ENCODE measurements around the gene DBT. TPM values are rescaled to one million over a fixed set of nuclear protein-coding genes. Genes with fewer than 3 reads are reported as not detected.
"Not testable (repeated sequence)": the region's sequence is repeated elsewhere in the genome, so short reads cannot be mapped to it uniquely, and the experiment has no call there.

The DBT gene
- total RNA-seq, 4 donors from 2014 or later: 8.1 to 10.7 (median 10.3) TPM

DNA sequence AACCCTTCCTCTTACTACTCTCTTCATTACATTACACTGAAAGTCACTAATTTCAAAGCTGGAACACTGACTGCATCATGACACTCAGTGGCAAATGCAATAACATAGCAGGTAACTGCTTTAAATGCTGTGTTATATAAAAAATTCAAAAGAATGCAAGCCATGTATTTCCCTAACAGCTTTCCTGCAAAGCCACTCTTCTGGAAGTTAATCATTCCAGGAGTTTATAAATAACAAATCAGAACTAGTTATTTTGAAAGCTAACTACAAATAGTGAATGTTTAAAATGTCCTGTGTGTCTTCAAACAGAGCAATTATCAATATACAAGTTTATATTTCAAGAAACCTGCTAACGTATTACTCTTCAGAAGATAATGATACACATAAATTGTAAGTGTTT lies 34.5 kb downstream of the DBT start:
- 83 to 86% methylated on average over 1 of the region's 1 CpG for WGBS, 2 donors
- peaks cover 0 to 81% (median 13%) of the 10 kb centered on the region in 3 donors for H3K36me3 ChIP-seq
- TF ChIP-seq, protein P1, sequence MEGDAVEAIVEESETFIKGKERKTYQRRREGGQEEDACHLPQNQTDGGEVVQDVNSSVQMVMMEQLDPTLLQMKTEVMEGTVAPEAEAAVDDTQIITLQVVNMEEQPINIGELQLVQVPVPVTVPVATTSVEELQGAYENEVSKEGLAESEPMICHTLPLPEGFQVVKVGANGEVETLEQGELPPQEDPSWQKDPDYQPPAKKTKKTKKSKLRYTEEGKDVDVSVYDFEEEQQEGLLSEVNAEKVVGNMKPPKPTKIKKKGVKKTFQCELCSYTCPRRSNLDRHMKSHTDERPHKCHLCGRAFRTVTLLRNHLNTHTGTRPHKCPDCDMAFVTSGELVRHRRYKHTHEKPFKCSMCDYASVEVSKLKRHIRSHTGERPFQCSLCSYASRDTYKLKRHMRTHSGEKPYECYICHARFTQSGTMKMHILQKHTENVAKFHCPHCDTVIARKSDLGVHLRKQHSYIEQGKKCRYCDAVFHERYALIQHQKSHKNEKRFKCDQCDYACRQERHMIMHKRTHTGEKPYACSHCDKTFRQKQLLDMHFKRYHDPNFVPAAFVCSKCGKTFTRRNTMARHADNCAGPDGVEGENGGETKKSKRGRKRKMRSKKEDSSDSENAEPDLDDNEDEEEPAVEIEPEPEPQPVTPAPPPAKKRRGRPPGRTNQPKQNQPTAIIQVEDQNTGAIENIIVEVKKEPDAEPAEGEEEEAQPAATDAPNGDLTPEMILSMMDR (IDR thresholded peaks at IDR 0.05): no peak
- no peak for TF ChIP-seq EP300 (IDR thresholded peaks at IDR 0.05)
- TF ChIP-seq POLR2A (IDR thresholded peaks at IDR 0.05): no peak

DNA sequence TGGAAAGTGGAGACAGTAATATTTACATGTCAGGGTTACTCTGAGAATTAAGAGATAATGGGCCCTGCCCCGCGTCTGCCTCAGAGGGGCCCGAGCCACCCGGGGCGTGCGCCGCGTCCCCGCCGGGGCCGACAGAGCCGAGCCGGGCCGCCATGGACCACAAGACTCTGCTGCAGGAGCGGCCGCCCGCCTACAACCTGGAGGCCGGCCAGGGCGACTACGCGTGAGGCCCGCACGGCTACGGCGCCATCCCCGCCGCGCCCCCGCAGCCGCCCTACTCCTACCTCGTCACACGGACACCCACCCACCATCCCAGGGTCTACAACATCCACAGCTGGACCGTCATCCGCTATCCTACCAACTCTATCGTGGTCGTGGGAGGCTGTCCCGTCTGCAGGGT lies 36.5 kb downstream of the DBT start:
- Histone ChIP-seq H3K36me3 (peaks cover 0 to 82% (median 13%) of the 10 kb centered on the region in 3 donors), H3K4me1 (no peaks in the 10 kb centered on the region), H3K27me3 (no peaks in the 10 kb centered on the region), H3K9me3 (no peaks in the 10 kb centered on the region), H3K4me3 (no peak overlapping the region), H3K27ac (no peak overlapping the region)
- TF ChIP-seq POLR2A (IDR thresholded peaks at IDR 0.05): no peak
- no peak for TF ChIP-seq EP300 (IDR thresholded peaks at IDR 0.05)
- TF ChIP-seq, protein P1 (IDR thresholded peaks at IDR 0.05): no peak
- no peak for DNase-seq (ENCODE audit: low spot score in 2 of 2)
- 98 to 99% methylated on average over 27 to 37 of the region's 37 CpGs for WGBS, 2 donors

More for the DNA sequence above, 34.5 kb downstream of the DBT start:
- Histone ChIP-seq H3K4me1 (no peaks in the 10 kb centered on the region), H3K4me3 (no peak overlapping the region), H3K9me3 (no peaks in the 10 kb centered on the region), H3K27me3 (no peaks in the 10 kb centered on the region), H3K27ac (no peak overlapping the region)
- no peak for DNase-seq (ENCODE audit: low spot score in 2 of 2)

DNA sequence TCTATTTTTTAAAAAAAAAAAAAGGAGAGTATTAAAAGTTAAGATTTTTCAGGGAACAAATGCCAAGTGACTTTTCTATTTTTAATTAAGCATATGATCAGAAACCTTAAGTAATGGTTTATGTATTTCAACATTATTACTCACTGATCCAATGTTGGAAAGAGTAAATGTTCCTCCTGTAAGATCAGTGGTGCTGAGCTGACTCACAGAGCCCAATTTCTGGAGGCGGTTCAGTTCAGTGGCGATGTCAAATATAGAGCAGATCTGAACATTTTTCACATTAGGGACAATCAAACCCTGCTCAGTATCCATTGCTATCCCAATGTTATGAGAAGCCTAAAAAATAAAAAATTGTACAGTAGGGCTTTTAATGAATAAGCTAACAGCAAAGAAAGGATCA lies 43.3 kb downstream of the DBT start:
- TF ChIP-seq EP300 (IDR thresholded peaks at IDR 0.05) (no peak), POLR2A (IDR thresholded peaks at IDR 0.05) (no peak)
- TF ChIP-seq, protein P1 (IDR thresholded peaks at IDR 0.05): no peak
- no peak overlapping the region for H3K4me3 ChIP-seq
- H3K27me3 ChIP-seq: no peaks in the 10 kb centered on the region
- WGBS, 2 donors: 95 to 100% methylated on average over 2 of the region's 2 CpGs
- H3K4me1 ChIP-seq: no peaks in the 10 kb centered on the region
- no peak for DNase-seq (ENCODE audit: low spot score in 2 of 2)
- peaks cover 0 to 16% (median 0%) of the 10 kb centered on the region in 4 donors for H3K9me3 ChIP-seq
- H3K27ac ChIP-seq: no peak overlapping the region
- peaks cover 0 to 95% (median 0%) of the 10 kb centered on the region in 3 donors for H3K36me3 ChIP-seq

DNA sequence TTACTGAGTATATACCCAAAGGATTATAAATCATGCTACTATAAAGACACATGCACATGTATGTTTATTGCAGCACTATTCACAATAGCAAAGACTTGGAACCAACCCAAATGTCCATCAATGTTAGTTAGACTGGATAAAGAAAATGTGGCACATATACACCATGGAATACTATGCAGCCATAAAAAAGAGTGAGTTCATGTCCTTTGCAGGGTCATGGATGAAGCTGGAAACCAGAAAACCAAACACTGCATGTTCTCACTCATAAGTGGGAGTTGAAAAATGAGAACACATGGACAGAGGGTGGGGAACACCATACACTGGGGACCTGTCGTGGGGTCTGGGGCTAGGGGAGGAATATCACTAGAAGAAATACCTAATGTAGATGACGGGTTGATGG lies 44.0 kb downstream of the DBT start:
- WGBS, 2 donors: 92 to 97% methylated on average over 2 of the region's 2 CpGs
- H3K27me3 ChIP-seq; H3K27ac ChIP-seq; DNase-seq (ENCODE audit: low spot score in 2 of 2); H3K4me1 ChIP-seq; H3K4me3 ChIP-seq: not testable (repeated sequence)
- H3K36me3 ChIP-seq: peaks cover 0 to 95% (median 4%) of the 10 kb centered on the region in 3 donors
- H3K9me3 ChIP-seq: peaks cover 0 to 16% (median 0%) of the 10 kb centered on the region in 4 donors

DNA sequence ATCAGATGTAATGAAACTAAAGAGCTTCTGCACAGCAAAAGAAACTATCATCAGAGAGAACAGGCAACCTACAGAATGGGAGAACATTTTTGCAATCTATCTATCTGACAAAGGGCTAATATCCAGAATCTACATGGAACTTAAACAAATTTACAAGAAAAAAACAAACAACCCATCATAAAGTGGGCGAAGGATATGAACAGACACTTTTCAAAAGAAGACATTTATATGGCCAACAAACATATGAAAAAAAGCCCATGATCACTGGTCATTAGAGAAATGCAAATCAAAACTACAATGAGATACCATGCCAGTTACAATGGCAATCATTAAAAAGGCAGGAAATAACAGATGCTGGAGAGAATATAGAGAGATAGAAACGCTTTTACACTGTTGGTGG lies 44.5 kb downstream of the DBT start:
- not testable (repeated sequence) for DNase-seq (ENCODE audit: low spot score in 2 of 2); H3K4me3 ChIP-seq; H3K4me1 ChIP-seq; H3K27me3 ChIP-seq; H3K27ac ChIP-seq
- 96 to 98% methylated on average over 2 of the region's 2 CpGs for whole genome bisulfite sequencing, 2 donors
- Histone ChIP-seq H3K9me3 (peaks cover 0 to 16% (median 0%) of the 10 kb centered on the region in 4 donors), H3K36me3 (peaks cover 0 to 97% (median 8%) of the 10 kb centered on the region in 3 donors)

DNA sequence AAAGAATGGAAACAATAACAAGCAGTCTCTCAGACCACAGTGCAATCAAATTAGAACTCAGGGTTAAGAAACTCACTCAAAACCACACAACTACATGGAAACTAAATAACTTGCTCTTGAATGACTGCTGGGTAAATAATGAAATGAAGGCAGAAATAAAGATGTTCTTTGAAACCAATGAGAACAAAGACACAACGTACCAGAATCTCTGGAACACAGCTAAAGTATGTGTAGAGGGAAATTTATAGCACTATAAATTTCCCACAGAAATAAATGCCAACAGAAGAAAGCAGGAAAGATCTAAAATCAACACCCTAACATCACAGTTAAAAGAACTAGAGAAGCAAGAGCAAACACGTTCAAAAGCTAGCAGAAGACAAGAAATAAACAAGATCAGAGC lies 46.9 kb downstream of the DBT start:
- not testable (repeated sequence) for DNase-seq (ENCODE audit: low spot score in 2 of 2); H3K27me3 ChIP-seq; H3K4me1 ChIP-seq; H3K4me3 ChIP-seq; H3K27ac ChIP-seq
- Histone ChIP-seq H3K36me3 (peaks cover 0 to 99% (median 13%) of the 10 kb centered on the region in 3 donors), H3K9me3 (peaks cover 0 to 16% (median 0%) of the 10 kb centered on the region in 4 donors)
- WGBS, 2 donors: 40 to 43% methylated on average over 2 of the region's 2 CpGs

DNA sequence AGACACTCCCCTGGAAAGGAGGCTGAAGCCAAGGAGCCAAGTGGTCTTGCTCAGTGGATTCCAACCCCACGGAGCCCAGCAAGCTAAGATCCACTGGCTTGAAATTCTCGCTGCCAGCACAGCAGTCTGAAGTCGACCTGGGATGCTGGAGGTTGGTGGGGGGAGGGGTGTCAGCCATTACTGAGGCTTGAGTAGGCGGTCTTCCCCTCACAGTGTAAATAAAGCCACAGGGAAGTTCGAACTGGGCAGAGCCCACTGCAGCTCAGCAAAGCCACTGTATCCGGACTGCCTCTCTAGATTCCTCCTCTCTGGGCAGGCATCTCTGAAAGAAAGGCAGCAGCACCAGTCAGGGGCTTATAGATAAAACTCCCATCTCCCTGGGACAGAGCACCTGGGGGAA lies 49.6 kb downstream of the DBT start:
- not testable (repeated sequence) for H3K27me3 ChIP-seq; DNase-seq (ENCODE audit: low spot score in 2 of 2); H3K27ac ChIP-seq; H3K4me1 ChIP-seq; H3K4me3 ChIP-seq
- H3K9me3 ChIP-seq: peaks cover 0 to 12% (median 0%) of the 10 kb centered on the region in 4 donors
- 57 to 65% methylated on average over 6 of the region's 6 CpGs for WGBS, 2 donors
- peaks cover 0 to 95% (median 13%) of the 10 kb centered on the region in 3 donors for H3K36me3 ChIP-seq

Data from tibial nerve (tissue), 4 donors.